Natural killer cell treated with Interleukin-12 subunit alpha and Interleukin-12 subunit beta and Interleukin-15 and Interleukin-18, amount 100 ng/mL, for 72 hours (primary cell): ENCODE data around the gene METRN. TPM values are rescaled to one million over a fixed set of nuclear protein-coding genes. Genes with fewer than 3 reads are reported as not detected.

Experiments used
- ATAC-seq, 2 donors: fragments of 150-1000 bp; cut with Tn5 transposase in 1 of 2; sonication (Bioruptor Pico), chemical (Tn5 transposase) in 1 of 2; 2 replicates each; pipeline ENCODE4 v1.10.0; 2021
- DNase-seq: peaks from one replicate; pipeline ENCODE4 v3.0.0; 2022; ENCODE audit warnings: low spot score
- H3K27ac Mint-ChIP-seq, 2 donors: 1 replicate in 1 of 2; 2 replicates in 1 of 2; pipeline ENCODE4 v1.8.0; 2022; ENCODE audit warnings: mixed read lengths in 2 of 2, mild to moderate bottlenecking in 1 of 2, moderate library complexity in 1 of 2
- H3K27me3 Mint-ChIP-seq, 2 donors: 1 replicate in 1 of 2; 2 replicates in 1 of 2; pipeline ENCODE4 v1.8.0; 2022; ENCODE audit warnings: mixed read lengths in 2 of 2
- H3K36me3 Mint-ChIP-seq: one replicate; pipeline ENCODE4 v1.8.0; 2022; ENCODE audit warnings: mixed read lengths
- H3K4me1 Mint-ChIP-seq, 2 donors: 1 replicate in 1 of 2; 2 replicates in 1 of 2; pipeline ENCODE4 v1.8.0; 2022; ENCODE audit warnings: low read depth in 2 of 2, mixed read lengths in 2 of 2, mild to moderate bottlenecking in 1 of 2
- H3K4me3 Mint-ChIP-seq: one replicate; pipeline ENCODE4 v1.8.0; 2022; ENCODE audit warnings: mixed read lengths
- H3K9me3 Mint-ChIP-seq: 2 replicates; pipeline ENCODE4 v1.8.0; 2022; ENCODE audit warnings: mixed read lengths
- total RNA-seq, 2 donors: library from RNA; stranded (reverse); gene quantifications; one replicate each; pipeline ENCODE4 v1.2.3, GENCODE V29; 2022

Gene METRN
- total RNA-seq, 2 donors from 2014 or later = 21.0 to 34.9 TPM

DNA sequence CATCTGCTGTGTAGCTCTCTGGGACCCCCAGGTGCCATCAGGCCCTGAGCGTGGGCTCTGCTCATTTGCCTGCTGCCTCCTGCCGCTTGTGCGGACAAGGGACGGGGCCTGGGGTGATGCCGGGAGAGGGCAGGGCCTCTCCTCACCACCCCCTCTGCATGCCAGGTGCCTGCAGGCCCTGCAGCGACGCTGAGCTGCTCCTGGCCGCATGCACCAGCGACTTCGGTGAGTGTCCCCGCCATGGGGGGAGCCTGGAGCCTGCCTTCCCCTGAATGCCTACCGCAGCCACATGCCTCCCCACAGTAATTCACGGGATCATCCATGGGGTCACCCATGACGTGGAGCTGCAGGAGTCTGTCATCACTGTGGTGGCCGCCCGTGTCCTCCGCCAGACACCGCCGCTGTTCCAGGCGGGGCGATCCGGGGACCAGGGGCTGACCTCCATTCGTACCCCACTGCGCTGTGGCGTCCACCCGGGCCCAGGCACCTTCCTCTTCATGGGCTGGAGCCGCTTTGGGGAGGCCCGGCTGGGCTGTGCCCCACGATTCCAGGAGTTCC is 1.9 kb downstream of the METRN start:
- peaks cover 0 to 16% of the 10 kb centered on the region in 2 donors for H3K4me1 Mint-ChIP-seq
- peaks cover 0 to 3% of the 10 kb centered on the region in 2 donors for H3K27me3 Mint-ChIP-seq
- peak overlapping the region; percentile 30 for H3K4me3 Mint-ChIP-seq
- no peaks in the 10 kb centered on the region for H3K9me3 Mint-ChIP-seq
- H3K27ac Mint-ChIP-seq = no peak overlapping the region
- ATAC-seq (no peak), DNase-seq (no peak)
- no peaks in the 10 kb centered on the region for H3K36me3 Mint-ChIP-seq

- peaks cover 0 to 16% of the 10 kb centered on the region in 2 donors for H3K4me1 Mint-ChIP-seq
- H3K36me3 Mint-ChIP-seq = no peaks in the 10 kb centered on the region
- H3K9me3 Mint-ChIP-seq = no peaks in the 10 kb centered on the region
- no peak overlapping the region for H3K27ac Mint-ChIP-seq
- DNase-seq = no peak
- no peak for ATAC-seq
- H3K27me3 Mint-ChIP-seq = peaks cover 0 to 2% of the 10 kb centered on the region in 2 donors
- H3K4me3 Mint-ChIP-seq = no peak overlapping the region
Observed at GRCh38 chr16:717450-718245, 2.7 kb downstream of the METRN start.

DNA sequence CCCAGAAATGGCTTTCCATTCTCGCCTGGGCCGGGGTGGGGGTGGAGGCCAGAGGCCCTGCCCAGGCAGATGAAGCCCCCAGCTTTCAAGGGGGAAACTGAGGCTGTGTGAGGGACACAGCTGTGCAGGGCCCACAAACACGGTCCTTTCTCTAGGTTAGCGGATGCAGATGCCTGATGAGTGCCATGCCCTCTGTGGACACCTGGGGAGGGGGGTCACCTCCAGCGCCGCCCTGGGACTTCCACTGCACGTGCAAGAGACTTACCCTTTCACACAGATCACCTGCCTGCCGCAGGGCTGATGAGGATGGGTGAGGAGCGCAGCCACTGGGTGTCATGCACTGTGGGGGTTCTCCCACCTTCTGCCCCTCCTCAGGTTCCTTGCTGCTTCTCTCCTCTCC is 3.5 kb downstream of the METRN start:
- ATAC-seq (no peak), DNase-seq (no peak)
- Mint-ChIP-seq H3K9me3 (no peaks in the 10 kb centered on the region), H3K27me3 (no peaks in the 10 kb centered on the region), H3K4me3 (no peak overlapping the region), H3K27ac (no peak overlapping the region), H3K36me3 (no peaks in the 10 kb centered on the region), H3K4me1 (peaks cover 0 to 15% of the 10 kb centered on the region in 2 donors)

- Mint-ChIP-seq H3K27me3 (no peaks in the 10 kb centered on the region), H3K27ac (no peak overlapping the region), H3K4me1 (peaks cover 0 to 15% of the 10 kb centered on the region in 2 donors), H3K4me3 (peak overlapping the region; percentile 79), H3K36me3 (no peaks in the 10 kb centered on the region), H3K9me3 (no peaks in the 10 kb centered on the region)
- DNase-seq = no peak
- no peak for ATAC-seq
Observed at GRCh38 chr16:718922-719321, 4.0 kb downstream of the METRN start.

DNA sequence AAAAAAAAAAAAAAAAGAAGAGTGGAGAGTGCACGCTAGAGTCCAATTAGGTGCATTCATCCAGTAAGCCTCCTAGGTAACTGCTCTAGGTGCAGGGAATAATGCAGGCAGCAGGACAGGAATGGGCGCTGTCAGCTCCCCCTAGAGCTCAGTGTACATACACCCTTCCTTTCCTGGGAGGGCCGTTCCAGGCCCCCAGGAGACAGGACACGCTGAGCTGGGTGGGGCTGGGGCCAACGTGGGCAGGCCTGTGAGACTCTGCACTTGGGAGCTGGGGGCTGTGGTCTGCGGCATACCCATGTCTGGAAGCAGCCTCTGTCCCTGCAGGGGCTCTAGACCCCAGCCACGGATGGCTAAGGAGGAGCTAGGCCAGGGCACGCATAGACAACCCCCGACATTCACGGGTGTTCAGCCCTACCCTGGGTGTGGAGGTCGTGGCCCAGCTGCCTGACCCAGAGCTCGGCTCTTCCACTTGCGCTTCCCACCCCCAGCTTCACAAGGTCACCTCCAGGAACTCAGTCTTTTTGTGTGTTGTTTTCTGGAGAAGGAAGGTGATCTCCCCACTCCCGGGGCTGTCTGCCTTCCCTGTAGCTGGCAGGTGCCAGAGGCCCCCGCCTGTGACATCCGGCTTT is 5.0 kb downstream of the METRN start:
- H3K4me3 Mint-ChIP-seq = peak overlapping the region; percentile 79
- H3K9me3 Mint-ChIP-seq = no peaks in the 10 kb centered on the region
- peak overlapping the region; percentile 41 to 57 for H3K27ac Mint-ChIP-seq
- no peaks in the 10 kb centered on the region for H3K27me3 Mint-ChIP-seq
- no peaks in the 10 kb centered on the region for H3K36me3 Mint-ChIP-seq
- DNase-seq (no peak), ATAC-seq (no peak)
- peaks cover 0 to 15% of the 10 kb centered on the region in 2 donors for H3K4me1 Mint-ChIP-seq

DNA sequence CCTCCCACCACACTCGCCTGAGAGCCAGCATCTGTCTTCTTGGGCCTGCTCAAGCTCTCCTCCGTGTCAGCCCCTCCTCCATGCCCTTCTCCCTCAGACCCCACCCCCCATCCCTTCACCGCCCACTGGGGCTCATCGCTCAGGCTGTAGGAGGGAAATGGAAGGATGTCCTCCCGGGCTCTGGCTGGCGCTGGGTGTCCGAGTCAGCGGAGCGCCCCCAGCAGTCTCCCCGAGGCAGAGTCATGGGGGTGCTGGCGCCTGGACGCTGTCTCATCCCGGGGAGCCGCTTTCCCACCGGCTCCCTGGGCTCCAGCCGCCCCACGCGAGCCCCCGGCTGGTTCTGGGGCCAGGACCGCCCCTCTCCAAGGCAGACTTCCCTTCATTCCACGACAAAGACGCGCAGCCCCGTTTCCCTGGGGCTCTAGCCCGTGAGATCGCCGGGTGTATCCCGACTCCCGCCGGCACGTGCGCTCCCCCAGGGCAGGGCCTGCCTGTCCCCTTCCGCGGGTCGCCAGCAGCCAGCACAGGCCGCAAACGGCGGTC is 5.6 kb downstream of the METRN start:
- H3K27ac Mint-ChIP-seq = peak overlapping the region; percentile 41 to 57
- ATAC-seq = peak; percentile 29 to 37

DNA sequence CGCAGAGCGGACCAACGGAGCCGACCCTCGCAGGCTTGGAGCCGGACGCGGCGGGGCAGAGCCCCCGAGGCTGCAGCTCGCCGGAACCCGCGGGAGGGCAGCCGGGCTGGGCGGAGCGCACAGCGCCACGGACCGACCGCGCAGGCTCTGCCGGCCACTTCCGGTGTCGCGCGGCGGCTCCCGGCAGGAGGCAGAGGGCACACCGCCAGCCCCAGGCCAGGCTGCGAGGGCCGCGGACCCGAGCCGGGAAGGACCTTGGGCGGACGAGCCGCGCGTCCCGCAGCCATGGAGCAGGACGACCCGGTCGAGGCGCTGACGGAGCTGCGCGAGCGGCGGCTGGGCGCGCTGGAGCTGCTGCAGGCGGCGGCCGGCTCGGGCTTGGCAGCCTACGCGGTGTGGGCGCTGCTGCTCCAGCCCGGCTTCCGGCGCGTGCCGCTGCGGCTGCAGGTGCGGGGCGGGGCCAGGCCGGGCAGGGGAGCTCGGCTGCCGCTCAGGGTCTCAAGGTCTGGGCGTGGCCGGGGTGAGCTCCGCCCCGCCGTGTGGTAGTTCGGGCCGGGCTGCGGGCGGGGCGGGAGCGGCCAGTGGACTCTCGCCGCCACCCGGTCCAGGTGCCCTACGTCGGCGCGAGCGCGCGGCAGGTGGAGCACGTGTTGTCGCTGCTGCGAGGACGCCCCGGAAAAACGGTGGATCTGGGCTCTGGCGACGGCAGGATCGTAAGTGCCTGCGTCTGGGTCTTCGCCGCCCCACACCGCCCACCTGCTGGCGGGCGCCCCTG is 6.3 kb downstream of the METRN start, which contains the start of gene ANTKMT:
Gene ANTKMT (plus strand): TSS at position 157 of the 775 bp plus-strand sequence. CDS start 129 bp downstream, at position 286.
- ATAC-seq = peak; percentile 83 to 90
- Mint-ChIP-seq H3K9me3 (no peaks in the 10 kb centered on the region), H3K36me3 (no peaks in the 10 kb centered on the region), H3K4me3 (peak within 1 kb of the TSS; percentile 79), H3K27me3 (no peaks in the 10 kb centered on the region), H3K4me1 (peaks cover 0 to 15% of the 10 kb centered on the region in 2 donors), H3K27ac (peak within 1 kb of the TSS; percentile 41 to 57)
- DNase-seq = peak; percentile 88

More for the DNA sequence above, 5.6 kb downstream of the METRN start:
- Mint-ChIP-seq H3K36me3 (no peaks in the 10 kb centered on the region), H3K4me1 (peaks cover 0 to 15% of the 10 kb centered on the region in 2 donors), H3K9me3 (no peaks in the 10 kb centered on the region), H3K27me3 (no peaks in the 10 kb centered on the region), H3K4me3 (peak overlapping the region; percentile 79)
- no peak for DNase-seq

DNA sequence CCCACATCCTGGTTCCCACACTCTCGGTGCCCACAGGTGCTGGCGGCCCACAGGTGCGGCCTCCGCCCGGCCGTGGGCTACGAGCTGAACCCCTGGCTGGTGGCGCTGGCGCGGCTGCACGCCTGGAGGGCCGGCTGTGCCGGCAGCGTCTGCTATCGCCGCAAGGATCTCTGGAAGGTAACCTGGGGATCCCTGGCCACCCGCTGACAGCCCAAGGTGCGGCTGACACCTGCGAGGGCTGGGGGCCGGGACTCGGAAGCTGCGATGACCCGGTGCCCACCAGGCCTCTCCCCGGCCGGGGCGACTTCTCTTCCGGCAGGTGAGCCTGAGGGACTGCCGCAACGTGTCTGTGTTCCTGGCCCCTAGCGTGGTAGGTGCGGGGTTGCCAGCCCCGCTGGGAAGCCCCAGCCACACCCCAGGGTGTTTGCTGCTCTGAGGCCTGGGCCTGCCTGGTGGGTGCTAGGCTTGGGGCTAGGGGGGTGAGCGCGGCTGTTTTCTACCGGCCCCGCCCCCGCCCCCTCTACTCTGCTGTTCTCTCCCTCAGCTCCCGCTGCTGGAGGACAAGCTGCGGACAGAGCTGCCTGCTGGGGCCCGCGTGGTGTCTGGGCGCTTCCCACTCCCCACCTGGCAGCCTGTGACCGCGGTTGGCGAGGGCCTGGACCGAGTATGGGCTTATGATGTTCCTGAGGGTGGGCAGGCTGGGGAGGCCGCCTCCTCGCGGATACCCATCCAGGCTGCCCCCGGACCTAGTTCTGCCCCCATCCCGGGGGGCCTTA is 7.0 kb downstream of the METRN start:
- no peak for ATAC-seq
- no peaks in the 10 kb centered on the region for H3K36me3 Mint-ChIP-seq
- no peaks in the 10 kb centered on the region for H3K27me3 Mint-ChIP-seq
- no peaks in the 10 kb centered on the region for H3K9me3 Mint-ChIP-seq
- H3K4me1 Mint-ChIP-seq = peaks cover 0 to 15% of the 10 kb centered on the region in 2 donors
- no peak overlapping the region for H3K27ac Mint-ChIP-seq
- no peak for DNase-seq
- peak overlapping the region; percentile 49 for H3K4me3 Mint-ChIP-seq

DNA sequence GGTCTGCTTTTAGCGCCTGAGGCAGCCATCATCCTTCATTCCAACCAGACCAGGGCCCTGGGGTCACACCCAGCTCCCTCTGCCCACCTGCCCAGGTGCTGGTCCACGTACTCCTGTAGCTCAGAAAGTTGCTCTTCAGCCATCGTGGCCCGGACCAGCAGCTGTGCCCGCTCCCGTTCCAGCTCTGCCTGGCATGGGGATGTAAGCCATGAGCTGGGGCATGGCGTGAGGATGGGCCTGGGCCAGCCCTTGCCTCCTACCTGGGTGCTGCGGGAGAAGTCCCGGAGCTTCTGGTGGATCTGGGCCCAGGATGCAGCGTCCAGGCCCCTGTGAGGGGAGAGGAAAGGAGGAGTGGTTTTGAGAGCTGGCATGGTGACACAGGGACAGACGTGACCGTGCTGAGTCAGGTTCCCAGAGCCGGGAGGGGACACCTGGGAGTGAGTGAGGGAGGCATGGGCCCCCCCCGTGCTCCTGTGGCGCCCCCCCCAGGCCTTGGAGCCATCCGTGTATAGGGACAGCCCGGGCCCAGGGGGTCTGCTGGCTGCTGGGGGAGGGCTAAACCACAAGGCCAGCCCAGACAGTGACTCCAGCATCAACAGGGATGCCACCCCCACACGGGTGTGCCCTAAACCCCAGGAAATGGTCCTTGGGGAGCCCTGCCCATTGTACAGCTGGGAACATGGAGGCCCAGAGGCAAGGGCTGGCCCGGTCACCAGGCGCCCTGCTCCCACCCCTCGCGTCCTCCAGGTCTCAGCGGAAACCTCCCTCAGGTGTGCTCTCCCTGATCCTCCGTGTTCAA is 8.1 kb downstream of the METRN start:
- no peak overlapping the region for H3K27ac Mint-ChIP-seq
- H3K27me3 Mint-ChIP-seq = no peaks in the 10 kb centered on the region
- no peaks in the 10 kb centered on the region for H3K36me3 Mint-ChIP-seq
- DNase-seq (no peak), ATAC-seq (no peak)
- no peaks in the 10 kb centered on the region for H3K9me3 Mint-ChIP-seq
- H3K4me3 Mint-ChIP-seq = peak overlapping the region; percentile 34
- H3K4me1 Mint-ChIP-seq = peaks cover 0 to 15% of the 10 kb centered on the region in 2 donors

DNA sequence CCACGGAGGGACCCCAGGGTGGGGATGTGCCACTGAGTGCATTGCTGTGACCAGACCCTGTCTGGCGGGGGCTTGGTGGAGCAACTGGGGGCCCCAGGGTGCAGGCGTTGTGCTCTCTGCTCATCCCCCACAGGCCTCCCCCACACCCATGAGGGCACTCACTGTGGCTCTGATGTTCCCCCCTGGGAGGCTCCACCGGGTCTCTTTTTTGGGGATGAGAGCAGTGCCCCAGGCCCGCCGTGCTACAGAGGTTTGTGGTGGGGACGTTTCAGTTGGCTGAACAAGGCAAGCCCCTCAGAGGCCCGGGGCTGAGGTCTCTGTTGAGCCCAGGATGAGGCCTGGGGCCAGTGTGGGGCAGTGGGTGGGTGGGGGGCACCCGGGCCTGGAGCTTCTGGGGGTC is 8.8 kb downstream of the METRN start:
- DNase-seq (no peak), ATAC-seq (no peak)
- Mint-ChIP-seq H3K36me3 (no peaks in the 10 kb centered on the region), H3K27ac (no peak overlapping the region), H3K4me1 (peaks cover 0 to 15% of the 10 kb centered on the region in 2 donors), H3K27me3 (no peaks in the 10 kb centered on the region), H3K4me3 (no peak overlapping the region), H3K9me3 (no peaks in the 10 kb centered on the region)

DNA sequence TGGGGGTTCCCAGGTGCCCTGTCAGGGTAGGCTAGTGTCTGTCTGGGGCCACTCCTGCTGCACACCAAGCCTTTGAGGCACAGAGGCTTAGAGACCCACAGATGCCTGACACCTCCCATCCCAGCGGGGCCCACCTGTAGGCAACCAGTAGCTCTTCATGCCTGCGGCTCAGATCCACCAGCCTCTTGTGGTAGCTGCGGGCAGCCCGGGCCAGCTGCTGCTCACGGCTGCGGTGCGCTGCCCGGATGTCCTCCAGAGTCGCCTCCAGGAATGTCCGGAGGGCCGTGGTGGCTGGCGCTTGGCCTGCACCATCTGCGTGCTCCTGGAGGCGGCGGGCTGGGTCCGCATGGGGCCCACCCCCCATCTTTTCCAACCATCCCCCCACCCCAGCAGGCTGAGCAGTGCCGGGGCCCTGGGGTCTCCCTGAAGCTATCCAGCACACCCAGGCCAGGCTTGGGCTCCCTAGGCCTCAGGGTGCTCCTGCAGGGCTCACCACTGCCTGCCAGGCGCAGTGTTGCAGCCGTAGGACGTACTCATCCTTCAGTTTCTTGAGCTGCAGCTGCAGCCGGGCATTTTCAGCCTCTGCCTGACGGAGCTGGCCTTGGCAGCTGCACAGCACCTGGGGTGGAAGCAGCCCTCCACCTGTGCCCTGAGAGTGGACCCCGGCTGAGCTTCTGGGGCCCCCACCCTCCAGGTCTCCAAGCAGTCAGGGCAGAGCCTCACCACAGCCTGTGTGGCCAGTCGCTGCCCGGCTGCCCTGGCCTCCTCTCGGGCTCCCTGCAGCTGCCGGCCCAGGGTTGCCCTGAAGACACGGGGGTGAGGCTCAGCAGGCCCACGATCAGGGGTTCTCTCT is 9.5 kb downstream of the METRN start:
- ATAC-seq = no peak
- Mint-ChIP-seq H3K4me1 (peaks cover 0 to 9% of the 10 kb centered on the region in 2 donors), H3K36me3 (no peaks in the 10 kb centered on the region), H3K27ac (no peak overlapping the region), H3K4me3 (no peak overlapping the region), H3K9me3 (no peaks in the 10 kb centered on the region), H3K27me3 (no peaks in the 10 kb centered on the region)
- no peak for DNase-seq
